NB4 (cell line): ENCODE measurements around the gene LIME1.

Experiments used
- DNase-seq: peaks from one replicate; pipeline ENCODE4 v3.0.0; 2010; ENCODE audit warnings: low read depth
- H3K4me3 ChIP-seq: one replicate; pipeline ENCODE4 v1.5.1; 2011; ENCODE audit warnings: mild to moderate bottlenecking, low read depth, low read length, moderate library complexity
- MYC ChIP-seq: IDR thresholded peaks from 2 replicates; pipeline ENCODE4 v1.6.1; 2011; ENCODE audit warnings: low read depth, low read length
- POLR2A ChIP-seq: IDR thresholded peaks from 2 replicates; pipeline ENCODE4 v1.6.1; 2011; ENCODE audit warnings: mild to moderate bottlenecking; ENCODE audit not compliant: insufficient read length; ENCODE audit errors: extremely low read depth
- TF ChIP-seq, protein P1 (sequence below): IDR thresholded peaks from one replicate; pipeline ENCODE4 v1.5.1; 2012; ENCODE audit warnings: low read depth, low read length
- TF ChIP-seq, protein P2 (sequence below): IDR thresholded peaks from 2 replicates; pipeline ENCODE4 v1.6.1; 2011; ENCODE audit warnings: low read depth, low read length

The LIME1 gene

GRCh38 chr20:63767456-63767855, 31.0 kb downstream of the LIME1 start:
- H3K4me3 ChIP-seq, result no peak overlapping the region
- no peak for DNase-seq
- TF ChIP-seq MYC (no peak), POLR2A (no peak)
- TF ChIP-seq, protein P1, sequence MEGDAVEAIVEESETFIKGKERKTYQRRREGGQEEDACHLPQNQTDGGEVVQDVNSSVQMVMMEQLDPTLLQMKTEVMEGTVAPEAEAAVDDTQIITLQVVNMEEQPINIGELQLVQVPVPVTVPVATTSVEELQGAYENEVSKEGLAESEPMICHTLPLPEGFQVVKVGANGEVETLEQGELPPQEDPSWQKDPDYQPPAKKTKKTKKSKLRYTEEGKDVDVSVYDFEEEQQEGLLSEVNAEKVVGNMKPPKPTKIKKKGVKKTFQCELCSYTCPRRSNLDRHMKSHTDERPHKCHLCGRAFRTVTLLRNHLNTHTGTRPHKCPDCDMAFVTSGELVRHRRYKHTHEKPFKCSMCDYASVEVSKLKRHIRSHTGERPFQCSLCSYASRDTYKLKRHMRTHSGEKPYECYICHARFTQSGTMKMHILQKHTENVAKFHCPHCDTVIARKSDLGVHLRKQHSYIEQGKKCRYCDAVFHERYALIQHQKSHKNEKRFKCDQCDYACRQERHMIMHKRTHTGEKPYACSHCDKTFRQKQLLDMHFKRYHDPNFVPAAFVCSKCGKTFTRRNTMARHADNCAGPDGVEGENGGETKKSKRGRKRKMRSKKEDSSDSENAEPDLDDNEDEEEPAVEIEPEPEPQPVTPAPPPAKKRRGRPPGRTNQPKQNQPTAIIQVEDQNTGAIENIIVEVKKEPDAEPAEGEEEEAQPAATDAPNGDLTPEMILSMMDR, result no peak
- TF ChIP-seq, protein P2, sequence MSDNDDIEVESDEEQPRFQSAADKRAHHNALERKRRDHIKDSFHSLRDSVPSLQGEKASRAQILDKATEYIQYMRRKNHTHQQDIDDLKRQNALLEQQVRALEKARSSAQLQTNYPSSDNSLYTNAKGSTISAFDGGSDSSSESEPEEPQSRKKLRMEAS, result no peak

GRCh38 chr20:63767886-63768285, 31.4 kb downstream of the LIME1 start:
- no peak for DNase-seq
- H3K4me3 ChIP-seq, result no peak overlapping the region
- TF ChIP-seq POLR2A (no peak), MYC (no peak)
- TF ChIP-seq, protein P1, result no peak
- TF ChIP-seq, protein P2, result no peak

DNA sequence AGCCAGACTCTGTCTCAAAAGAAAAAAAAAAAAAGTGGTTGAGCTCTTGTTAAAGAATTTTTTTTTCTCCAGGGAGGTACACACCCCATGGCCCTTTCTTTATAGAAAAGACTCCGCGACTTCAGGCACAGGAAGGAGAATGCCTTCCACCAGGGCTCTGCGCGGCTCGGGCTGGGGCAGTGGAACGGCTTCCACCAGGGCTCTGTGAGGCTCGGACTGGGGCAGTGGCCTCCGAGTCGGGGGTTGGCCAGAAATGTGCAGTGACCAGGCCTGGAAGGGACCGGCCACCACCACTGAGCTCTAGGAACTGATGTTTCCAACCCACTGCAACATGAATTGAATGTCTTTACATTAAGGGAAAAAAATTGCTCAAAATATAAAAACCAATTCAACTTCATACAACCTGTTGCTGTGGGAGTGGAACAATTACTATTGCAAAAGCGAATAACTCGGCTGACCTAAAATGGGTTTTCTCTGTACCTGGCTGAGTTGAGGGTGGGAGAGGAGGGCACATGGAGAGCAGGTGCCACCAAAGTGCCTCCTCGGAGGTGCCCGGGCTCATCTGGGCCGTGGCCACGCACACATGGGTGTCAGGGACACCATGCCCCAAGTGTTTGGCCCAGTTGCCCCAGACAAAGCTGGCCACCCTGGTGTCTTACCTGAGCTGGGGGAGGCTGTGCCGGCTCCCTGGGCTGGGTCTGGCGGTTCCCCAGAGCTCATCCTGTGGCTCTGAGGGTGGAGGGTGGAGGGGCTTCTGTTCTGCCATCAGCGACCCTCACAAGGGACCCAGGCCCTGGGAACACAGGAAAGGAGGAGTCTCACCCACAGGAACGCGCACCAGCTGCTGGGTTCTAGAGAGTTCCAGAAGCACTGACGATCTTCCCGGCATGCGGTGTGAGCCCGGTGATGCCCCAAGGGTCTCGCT, 32.4 kb downstream of the LIME1 start:
- no peak for DNase-seq

GRCh38 chr20:63769891-63770474, 33.5 kb downstream of the LIME1 start:
- TF ChIP-seq, protein P1, result no peak
- TF ChIP-seq, protein P2, result no peak
- no peak for TF ChIP-seq MYC
- TF ChIP-seq POLR2A, result no peak
- H3K4me3 ChIP-seq, result no peak overlapping the region
- DNase-seq, result no peak

More for the DNA sequence above, 32.4 kb downstream of the LIME1 start:
- TF ChIP-seq, protein P1, result no peak
- TF ChIP-seq MYC (no peak), POLR2A (no peak)
- TF ChIP-seq, protein P2, result no peak
- H3K4me3 ChIP-seq, result no peak overlapping the region

DNA sequence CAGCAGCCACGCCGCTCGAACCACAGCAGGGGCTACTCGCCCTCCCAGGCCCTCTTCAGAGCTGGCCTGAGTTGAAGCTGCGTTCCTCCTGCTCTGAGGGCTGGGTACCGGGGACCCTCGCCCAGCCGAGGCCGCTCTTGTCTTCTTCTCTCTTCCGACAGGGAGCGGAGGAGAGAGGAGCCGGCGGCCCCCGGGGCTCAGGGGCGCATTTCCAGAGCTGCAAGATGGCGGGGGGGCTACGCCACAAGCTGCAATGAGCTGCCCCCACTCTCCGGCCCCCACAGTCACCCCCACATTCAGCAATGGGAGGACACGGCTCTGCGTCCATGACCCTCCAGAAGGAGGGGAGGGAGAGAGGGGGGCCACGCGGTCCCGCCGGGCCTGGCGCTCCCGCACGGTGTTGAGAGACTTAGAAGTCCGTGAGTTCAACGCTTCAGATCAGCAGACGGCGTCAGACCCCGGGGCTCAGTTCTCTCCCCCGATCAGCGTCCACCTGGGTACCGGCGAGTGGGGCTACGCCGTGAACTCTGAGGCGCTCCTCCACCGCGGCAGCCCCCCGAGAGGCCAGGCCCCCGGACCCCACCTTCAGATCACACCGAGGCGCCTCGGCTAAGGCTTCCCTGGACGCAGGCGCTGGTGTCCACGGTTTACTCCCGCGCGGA, 34.7 kb downstream of the LIME1 start:
- H3K4me3 ChIP-seq, result no peak overlapping the region
- DNase-seq, result no peak
- TF ChIP-seq MYC, result no peak
- TF ChIP-seq, protein P1, result no peak
- TF ChIP-seq, protein P2, result no peak
- TF ChIP-seq POLR2A, result no peak
